Inflammatory macrophage (primary cell): ENCODE measurements around the gene GLT8D2.
A peak's percentile ranks its signal among the peaks of the same experiment; 100 is the strongest.

Experiments used
- DNase-seq, 2 donors: peaks; one replicate each; pipeline ENCODE4 v3.0.0-alpha.2; 2020 to 2022

GLT8D2 gene

GRCh38 chr12:103947871-103948555 lies 102.0 kb downstream of the GLT8D2 start:
- DNase-seq = peak; percentile 52 to 84

DNA sequence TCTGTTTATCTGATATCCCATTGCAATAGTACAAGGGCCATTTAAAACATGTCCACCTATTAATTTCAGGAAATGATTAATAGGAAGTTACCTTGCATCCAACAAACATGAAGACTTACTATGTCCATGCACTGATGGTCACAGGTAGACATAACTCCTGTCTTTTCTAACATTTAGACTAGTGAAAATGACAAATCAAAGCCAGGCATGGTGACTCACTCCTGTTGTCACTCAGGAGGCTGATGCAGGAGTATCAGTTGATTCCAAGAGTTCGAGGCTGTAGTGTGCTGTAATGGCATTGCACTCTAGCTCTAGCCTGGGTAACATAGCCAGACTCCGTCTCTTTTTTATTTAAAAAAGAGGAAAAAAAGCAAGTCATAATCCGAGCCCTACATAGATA lies 105.0 kb downstream of the GLT8D2 start:
- no peak for DNase-seq
